ENCODE results near the gene ADSS1.

DNA sequence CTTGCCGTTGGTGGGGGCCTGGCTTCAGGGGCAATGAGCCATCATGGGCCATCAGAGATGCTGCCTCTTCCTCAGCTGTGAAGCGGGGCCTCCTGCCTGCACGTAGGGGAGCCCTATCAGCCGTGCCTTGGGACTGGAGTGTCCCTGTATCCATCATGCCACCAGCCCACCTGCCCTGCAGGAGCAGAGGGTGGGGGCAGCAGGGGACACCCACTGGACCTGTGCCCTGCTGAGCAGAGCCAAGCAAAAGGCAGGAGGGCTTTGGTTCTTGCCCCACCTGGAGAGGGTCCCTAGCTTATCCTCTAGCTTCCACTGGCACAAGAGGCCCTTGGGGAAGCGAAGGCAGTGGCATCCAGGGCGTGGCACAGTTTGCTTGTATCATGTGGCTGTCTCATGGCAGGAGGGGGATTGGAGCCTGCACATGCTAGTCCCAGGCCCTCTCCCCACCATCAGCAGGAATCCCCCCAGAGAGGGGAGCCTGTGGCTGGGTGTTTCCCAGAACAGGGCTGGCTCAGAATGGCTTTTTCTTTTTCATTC lies 10.1 kb downstream of the ADSS1 start:
- TF ChIP-seq CTCF (IDR thresholded peaks at IDR 0.05) = no peak
- TF ChIP-seq ZFX (IDR thresholded peaks at IDR 0.05; ENCODE audit: borderline replicate concordance) = no peak
